HG02970 (cell line): Measurements from ENCODE around the gene ADAM22.

Experiments used
- ATAC-seq: cut with Tn5 transposase; IDR thresholded peaks from one replicate; pipeline ENCODE4 v1.9.1; 2021; ENCODE audit warnings: mild to moderate bottlenecking, moderate library complexity, moderate number of reproducible peaks; ENCODE audit not compliant: unreplicated experiment, low FRiP score

ADAM22 gene

DNA sequence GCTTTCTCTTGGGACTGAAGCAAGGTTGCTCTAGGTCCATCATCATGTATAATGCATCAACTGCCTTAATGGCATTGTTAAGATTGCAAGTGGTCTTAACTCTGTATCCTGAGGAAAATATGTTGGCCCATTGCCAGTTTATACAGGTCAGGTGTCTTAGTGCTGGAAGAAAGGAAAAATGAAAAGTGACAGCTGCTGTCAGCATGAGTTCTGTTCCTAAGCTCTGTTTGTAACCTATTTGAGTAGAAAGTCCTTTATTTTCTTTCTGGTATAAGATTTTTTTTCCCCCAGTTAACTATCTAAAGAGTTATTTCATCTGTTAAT is 158.6 kb downstream of the ADAM22 start:
- ATAC-seq: no peak

DNA sequence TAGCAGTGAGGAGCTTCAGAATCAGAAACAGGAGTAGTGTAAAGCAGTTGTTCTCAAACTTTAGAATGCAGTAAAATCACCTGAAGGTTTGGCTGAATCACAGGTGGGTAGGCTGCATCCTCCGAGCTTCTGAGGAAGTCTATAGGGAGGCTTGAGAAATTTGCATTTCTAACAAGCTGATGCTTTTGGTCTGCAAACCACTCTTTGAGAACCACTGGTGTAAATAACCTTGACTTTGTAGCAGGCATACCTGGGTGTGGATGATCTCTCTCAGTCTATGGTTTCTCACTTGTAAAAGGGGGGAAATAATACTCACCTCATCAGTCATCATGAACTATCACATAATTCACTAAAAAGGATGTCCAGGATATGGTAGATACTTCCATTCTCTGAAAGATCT is 167.7 kb downstream of the ADAM22 start:
- ATAC-seq: no peak

DNA sequence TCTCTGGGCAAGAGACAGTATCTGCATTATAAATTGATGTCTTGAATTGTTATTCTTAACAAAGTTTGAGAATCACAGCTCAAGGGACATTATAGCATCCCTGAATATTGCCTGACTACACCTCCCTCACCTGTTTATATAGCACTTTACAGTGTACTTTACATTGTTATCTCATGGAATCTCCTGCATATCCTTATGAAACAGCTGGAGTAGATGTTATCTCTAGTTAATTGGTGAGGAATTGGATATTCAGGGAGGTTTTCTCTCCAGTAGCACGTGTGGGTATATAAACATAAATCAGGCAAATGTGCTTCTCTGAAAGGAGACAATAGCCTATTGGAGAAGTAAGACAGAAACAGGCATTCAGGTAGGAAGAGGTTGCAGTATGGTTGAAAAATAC is 168.6 kb downstream of the ADAM22 start:
- no peak for ATAC-seq

DNA sequence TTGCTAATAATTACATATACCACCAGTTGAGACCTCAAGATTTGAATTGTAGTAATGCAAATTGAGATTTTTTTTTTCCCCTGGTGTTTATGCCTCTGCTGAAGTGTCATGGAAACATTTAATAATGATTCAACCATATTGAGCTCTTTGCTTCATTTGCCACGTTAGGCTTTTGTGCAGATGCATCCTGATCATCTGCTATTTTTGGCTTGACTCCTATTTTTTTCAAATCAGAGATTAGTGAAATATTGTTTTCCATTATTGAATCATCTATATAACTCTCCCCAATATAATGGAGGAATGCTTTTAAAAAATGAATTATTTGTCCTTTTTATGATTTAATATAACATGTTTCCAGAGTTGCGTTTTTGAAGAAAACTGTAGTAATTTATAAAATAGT is 170.7 kb downstream of the ADAM22 start:
- ATAC-seq: no peak

DNA sequence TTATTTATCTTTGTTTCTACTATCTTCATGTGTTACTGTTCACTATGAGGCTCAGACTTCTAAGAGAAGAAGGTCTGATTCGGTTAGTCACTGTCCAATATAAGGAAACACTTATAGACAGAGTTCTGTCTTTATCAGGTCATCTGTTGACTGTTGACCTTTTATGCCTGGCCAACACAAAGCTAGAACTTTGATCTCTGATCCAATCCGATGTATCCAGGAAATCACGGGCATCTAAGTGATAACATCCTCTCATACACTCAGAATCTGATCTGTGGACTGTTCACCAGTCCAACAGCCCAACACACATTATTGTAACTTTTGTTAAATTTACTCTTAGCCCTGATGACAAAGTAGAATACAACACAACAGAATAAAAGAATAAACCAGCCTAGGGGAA is 171.2 kb downstream of the ADAM22 start:
- ATAC-seq: no peak

DNA sequence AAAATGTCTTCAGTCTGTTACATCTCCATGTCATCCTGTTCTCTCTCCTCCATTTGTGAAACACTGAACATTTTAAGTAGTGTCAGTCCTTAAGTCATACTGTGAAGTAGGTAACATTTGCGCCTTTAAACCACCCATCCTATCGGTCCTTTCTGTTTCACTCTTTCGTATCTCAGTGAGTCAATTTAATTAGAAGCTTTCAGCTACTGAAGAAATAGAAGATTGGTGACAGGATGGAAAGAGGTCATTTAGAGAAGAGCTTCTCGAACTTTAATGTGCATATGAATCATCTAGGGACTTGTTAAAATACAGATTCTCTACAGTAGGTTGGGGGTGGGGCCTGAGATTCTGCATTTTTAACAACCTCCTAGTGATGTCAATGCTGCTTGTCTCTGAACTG is 172.4 kb downstream of the ADAM22 start:
- ATAC-seq: no peak

DNA sequence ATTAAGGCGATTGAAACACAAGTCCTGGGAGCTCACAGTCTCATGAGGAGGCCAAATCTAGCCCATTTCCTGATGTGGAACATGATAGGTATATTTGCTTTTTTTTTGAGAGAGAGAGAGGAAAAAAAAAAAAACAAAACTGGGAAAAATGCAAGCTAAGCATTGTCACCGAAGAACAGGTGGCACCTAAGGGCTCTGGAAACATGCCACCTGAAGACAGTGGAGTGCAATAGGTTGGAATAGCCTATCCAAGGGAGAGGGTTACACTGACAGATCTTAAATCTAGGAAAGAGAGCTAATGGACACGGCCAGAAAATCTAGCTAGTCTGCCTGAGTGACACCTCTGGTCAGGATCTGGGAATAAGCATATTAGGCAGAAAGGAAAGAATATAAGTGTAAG is 175.6 kb downstream of the ADAM22 start:
- ATAC-seq: no peak

DNA sequence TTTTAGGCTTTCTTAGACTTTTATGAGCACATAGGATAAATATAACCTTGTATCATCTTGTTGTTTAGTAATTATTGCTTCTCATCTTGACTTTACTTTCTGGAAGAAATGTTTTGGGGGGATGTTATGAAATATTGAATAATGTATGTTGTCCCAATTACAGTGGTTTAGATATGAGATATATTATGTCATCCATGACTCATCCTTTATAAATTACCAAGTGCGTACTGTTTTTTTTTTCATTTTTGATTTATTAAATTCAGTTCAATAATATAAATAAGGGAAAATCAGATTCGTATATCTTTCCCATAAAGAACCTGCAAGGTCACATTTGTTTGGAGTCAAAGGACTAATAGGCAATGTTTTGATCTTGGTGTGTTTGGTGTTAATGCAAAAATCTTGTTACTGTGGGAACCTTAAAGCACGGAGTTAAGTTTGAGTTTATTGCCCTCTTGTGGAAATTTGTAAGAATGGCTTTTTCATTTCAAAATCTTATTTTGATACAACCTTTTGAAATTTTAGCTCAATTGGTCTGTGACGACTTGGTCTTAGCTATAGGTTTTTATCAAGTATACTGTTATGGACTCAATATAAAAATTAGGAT is 177.2 kb downstream of the ADAM22 start:
- ATAC-seq: no peak

DNA sequence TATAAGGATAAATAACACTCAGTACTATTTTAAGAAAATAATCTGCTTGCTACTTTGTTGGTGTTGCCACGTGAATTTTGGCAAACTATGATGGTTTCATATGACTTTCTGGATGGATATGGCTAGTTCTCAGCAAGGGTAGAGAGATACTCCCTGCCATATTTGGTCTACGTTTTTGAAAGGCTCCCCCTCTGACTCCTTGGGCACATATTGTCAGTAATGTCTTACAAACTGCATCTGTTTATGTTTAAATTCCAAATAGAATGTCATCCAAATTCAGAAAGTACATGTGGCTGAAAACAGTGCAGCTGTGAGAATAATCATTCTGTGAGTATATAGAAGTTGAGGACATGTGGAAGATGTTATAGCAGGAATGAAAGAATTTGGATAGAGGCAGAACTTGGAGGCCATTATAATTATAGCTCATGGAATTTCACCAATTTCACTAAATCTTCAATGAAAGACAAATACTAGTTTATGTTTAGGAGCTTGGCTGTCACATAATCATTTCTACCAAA is 178.0 kb downstream of the ADAM22 start:
- no peak for ATAC-seq

DNA sequence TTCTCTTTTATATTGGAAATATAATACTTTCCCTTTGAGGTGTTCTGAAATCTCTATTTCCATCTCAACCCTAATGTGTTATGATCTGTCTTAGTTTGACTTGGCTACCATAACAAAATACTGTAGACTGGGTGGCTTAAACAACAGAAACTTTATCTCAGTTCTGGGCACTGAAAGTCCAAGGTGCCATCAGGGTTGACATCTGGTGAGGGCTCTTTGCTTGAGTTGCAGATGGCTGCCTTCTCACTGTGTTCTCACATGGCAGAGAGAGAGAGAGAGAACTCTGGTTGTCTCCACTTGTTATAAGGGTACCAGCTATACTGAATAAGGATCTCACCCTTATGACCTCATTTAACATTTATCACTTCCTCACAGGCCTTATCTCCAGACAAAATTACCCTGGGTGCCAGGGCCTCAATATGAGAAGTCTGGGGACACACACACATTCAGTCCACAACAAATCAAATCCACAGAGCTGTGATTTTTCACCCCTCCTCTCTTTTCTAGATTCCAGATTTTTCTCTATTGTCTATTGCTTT is 181.3 kb downstream of the ADAM22 start:
- no peak for ATAC-seq

DNA sequence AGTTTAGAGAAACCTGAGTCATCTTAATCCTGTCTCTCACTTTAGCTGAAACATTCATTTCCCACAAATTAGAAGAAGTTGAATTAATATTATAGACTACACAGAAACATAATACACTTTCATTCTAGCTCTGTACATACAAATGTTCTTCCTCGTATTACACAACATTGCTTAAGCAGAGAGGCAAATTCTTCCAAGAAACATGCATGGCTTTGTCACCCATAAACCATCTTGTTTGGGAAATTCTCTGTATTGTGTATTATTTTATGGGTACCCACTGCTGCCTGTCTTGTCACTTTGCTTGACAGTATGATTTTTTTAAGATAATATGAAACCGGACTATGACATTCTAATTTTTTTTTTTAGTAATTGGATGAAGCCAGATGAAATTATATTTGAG is 181.8 kb downstream of the ADAM22 start:
- no peak for ATAC-seq

DNA sequence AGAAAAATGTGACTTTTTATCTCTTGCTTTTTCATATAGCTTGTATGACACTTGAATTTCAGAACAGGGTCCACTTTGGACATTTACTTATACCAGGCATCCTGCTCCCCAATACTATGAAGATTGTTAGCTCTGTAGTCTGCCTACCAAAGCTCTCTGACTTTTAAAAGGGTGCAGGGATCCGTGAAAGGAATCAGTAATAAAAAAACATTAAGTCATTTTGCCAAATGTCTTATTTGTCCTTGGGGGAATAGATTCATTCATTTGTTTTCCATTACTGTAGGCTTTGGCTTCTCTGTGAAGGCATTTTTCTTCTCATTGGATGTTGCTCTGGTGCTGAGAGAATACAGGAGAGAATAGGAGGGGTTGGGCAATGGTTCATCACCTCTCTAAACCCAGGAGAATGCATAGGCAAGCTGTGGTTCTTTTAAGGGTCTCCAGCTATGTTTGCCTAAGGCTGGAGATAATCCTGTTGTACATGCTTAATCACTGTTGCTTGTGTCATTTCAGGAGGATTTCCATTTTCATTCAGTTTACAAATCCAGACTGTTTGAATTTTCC is 182.3 kb downstream of the ADAM22 start:
- no peak for ATAC-seq

DNA sequence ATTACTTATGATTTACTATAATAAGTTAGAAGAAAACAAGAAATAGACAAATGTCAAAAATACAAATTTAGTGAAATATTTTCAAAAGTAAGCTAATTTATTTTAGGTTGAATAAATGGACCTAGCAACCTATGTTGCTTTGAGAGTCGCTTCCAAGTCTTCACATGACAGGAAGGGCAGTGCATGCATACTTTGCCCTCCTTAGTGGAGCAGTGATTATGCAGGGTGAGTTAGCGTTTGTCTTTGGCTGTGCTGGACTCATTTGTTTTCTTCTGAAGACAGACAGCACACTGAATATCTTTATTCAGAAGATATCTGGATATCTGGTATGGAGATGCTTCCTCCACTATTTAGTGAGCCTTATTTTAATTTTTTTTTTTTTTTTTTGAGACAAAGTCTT is 183.3 kb downstream of the ADAM22 start:
- ATAC-seq: no peak

DNA sequence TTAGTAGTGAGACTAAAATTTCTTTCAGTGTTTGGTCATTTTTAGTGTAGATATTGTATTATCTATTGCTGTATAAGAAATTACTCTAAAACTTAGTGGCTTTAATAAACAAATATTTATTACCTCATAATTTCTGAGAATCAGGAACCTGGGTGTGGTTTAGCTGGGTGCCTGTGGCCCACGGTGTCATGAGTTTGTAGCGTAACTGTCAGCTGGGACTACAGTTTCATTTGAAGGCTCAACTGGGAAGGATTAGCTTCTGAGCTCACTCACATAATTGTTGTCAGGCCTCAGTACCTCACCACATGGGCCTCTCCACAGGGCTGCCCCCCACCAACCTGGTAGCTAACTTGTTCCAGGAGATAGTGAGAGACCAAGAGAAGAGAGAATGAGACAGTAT is 187.3 kb downstream of the ADAM22 start:
- ATAC-seq: no peak

DNA sequence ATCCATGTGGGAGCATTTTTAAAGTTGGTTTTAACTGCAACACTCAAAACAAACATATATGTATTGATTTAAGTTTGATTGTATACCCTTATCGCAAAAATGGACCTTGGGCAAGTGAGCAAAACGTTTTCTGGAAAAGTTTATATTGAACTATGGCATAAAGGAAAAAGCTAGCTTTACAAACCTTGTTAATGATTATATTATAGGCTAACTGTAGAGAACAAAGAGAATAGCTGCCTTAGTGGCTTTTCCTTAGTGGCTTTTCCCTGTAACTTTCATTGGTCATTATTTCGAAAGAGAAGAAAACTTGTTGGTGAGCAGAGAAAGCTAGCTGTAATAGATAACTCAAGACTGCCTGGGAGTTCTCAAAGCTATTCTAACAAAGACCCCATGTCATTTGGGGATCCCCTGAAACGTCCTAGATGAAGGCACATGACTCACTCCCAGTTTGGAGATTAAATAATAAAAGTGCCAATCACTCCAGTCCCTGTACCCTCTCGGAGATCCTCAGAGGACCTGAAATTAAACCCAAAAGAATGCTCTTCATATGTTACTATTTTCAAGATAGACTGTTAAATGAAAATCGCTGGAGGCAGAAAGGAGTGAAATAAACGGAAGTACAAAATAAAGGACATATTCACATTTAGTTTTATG is 193.7 kb downstream of the ADAM22 start:
- ATAC-seq: no peak

DNA sequence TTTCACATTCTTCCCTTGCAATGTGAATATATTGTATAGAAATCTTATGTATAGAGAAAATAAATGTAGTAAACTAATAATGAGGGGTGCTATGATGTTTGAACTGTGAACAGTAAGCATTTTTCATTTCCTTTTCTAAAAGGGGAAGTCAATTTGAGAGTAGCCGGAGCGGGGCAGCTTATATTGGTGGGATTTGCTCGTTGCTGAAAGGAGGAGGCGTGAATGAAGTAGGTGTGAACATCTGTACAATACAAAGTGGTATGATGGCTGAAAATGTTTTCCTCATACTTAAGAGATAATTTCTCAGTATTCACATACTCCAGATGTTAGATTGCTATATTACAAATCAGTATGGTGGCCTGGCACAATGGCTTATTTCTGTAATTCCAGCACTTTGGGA is 198.7 kb downstream of the ADAM22 start:
- no peak for ATAC-seq

DNA sequence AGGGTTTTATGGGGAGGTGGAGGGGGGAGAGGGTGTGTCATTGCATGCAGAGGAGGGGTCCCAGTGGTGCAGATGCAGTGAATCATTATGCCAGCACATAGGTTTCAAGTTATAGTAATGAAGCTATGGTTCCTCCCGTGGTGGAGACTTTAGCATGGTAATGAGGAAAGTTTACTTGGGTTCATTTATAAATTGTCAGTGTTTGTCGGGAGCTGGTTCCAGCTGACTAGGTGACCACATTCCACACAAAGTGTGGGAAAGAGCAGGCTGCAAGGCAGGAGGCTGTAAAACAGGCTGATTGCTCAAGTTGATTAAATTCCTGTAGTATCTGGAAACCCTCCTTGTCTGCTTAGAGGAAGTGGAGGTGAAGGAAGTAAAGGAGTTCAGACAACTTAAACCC is 206.9 kb downstream of the ADAM22 start:
- ATAC-seq: no peak

DNA sequence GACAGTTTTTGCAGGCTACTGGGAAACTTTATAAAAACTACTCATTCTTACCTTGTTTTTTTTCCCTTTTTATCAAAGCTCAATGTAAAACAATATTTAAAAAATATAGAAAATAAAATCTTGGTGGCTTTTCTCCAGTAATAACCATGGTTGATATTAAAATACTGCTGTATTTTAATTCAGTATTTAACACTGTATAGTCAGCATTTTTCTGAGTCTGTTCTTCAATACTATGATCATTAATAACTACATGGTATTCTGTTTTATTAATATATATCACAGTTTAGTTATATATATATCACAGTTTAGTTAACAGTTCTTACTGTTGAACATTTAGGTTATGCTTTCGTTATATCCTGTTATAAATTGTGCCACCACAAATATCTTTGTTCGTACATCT is 207.4 kb downstream of the ADAM22 start:
- ATAC-seq: no peak

DNA sequence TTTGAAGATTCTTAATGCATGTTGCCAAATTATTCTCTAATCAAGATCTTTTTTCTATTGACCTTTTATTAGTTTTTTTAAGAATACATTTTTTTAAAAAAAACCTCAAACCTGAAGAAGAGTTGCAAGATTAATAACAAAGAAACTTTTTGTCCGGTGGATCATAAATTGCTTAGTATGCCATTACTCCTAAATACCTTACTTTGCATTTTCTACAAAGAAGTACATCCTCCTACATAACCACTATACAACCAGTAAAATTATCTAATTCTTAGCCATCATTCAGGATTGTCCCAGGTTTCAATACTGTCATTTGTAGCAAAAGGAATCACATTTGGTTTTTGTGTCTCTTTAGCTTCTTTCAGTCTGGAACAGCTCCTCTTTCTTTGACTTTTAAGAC is 207.9 kb downstream of the ADAM22 start:
- no peak for ATAC-seq

DNA sequence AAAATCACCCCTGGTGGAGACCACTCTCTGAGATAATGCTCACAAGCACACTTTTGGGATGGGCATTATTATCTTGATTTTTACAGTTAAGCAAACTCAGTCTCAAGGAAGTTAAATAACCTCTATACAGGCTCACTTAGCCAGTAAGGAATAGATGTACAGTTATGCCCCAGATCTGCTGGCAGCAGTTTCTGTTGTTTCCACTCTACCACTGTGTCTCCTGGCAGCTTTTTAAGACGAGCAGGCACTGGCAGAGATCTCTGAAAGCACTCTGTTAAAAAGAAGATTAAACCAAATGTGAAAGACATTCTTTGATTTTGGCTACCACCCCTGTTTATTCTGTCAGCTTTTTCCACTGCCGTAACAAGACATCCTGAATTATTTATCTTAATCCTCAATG is 212.6 kb downstream of the ADAM22 start:
- ATAC-seq: no peak

DNA sequence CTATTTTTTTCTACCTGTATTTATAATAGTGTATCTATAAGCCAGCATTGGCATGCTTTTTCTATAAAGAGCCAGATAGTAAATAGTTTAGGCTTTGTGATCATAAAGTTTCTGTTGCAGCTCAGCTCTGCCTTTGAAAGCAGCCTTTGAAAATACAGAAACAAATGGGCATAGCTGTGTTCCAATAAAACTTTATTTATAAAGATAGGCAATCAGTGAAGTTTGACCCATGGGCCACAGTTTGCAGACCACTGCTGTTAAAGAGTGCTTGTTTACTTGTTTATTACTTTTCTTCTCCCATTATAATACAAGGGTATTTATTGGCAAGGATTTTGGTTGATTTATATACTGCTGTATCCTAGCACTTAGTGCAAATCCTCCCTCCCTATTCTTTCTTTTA is 213.3 kb downstream of the ADAM22 start:
- ATAC-seq: no peak

DNA sequence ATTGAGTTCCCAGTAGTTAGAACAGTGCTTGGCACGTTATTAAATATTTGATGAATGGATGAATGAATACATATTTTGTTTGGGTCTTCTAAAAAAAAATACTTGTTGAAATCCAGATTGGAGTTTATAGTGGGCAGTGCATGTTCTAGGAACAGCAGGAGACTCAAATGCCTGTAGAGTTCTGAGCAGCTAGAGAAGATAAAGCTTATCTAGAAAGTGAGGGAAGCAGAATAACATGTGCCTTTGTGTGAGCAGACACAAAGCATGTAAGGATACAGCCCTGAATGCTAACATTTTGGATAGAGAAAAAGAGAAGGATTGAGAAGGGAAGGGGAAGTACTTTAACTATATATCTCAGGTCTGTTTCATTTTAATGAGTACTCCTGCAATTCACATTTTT is 213.9 kb downstream of the ADAM22 start:
- ATAC-seq: no peak
